HG03342 (cell line): ENCODE measurements around the gene GNG12.

Experiments used
- ATAC-seq: cut with Tn5 transposase; IDR thresholded peaks from one replicate; pipeline ENCODE4 v1.9.1; 2021; ENCODE audit warnings: mild to moderate bottlenecking, moderate library complexity; ENCODE audit not compliant: unreplicated experiment

Gene GNG12

DNA sequence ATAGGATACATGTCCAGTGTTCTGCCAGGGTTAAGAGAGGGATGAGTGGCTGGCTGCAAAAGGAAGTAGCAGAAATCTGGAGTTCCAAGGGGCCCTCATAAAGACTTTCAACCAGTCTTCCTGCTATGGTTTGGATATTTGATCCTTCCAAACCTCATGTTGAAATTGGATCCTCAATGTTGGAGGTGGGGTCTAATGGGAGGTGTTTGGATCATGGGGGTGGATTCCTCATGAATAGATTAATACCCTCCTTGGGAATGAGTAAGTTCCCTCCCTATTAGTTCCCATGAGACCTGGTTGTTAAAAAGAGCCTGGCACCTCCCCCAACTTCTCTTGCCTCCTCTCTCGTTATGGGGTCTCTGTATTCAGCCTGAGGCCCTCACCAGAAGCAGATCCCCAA lies 10.1 kb upstream of the GNG12 start:
- ATAC-seq, result no peak

- ATAC-seq, result no peak
These were observed 7.2 kb upstream of the GNG12 start for GRCh38 chr1:67840449-67840848.

DNA sequence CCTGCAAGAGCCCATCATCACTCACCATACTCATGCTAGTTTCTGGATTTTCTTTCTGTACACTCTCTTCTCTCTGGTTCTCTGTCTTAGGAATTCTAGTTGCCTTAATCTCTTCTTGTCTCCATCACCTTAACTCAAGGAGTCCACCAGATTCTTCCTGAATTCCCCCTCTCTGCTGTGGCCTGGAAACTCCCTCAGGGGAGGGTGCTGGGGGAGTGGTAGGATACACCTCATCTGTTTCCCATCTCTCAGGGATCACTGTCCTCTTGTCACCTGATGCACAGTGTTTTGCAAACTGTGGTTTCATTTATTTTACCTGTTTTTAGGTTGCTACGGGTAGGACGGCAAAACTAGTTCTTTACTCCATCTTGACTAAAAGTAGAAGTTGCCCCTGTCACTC lies 6.6 kb upstream of the GNG12 start:
- ATAC-seq, result no peak

- ATAC-seq, result no peak
These were observed 5.1 kb upstream of the GNG12 start for GRCh38 chr1:67838180-67838910.

GRCh38 chr1:67836769-67837168 lies 3.5 kb upstream of the GNG12 start:
- ATAC-seq, result no peak

DNA sequence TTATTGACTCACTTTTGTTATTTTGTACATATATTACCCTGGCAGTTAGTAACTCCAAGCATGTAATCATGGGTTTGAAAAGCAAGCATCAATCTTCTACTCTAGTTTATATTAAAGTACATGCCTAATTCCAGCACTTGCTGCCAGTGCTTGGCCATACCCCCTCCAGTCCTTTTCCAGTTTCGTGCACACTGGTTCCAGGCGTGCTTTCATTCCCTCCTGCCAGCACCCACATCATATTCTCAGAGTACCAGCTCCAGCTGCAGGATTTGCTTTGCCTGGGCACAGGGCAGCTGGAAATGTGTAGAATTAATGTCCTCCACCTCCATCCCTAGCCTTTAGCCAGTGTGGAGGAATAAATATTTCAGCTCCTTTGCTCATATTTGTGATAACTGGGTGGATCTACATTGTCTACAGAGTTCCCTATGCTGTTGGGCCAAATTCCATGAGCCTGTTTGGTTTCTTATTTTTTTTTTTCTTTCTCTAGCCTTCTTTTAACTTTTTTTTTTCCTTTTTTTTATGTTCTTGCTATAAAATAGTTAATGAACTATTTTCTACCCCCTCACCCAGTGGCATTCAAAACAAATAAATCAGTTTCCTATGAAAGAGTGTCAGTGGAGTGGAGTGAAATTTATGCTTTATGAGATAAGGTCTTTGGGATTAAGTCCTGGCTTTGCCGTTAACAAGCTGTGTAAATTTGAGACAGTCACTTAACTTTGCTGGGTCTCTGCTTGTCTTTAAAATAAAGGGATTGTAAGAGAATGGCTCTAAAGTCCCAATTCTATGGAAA lies 2.6 kb upstream of the GNG12 start:
- ATAC-seq, result no peak

GRCh38 chr1:67834246-67834877 lies 1.1 kb upstream of the GNG12 start:
- no peak for ATAC-seq

GRCh38 chr1:67833602-67833940 lies 304 bp upstream of the GNG12 start:
- ATAC-seq, result no peak

DNA sequence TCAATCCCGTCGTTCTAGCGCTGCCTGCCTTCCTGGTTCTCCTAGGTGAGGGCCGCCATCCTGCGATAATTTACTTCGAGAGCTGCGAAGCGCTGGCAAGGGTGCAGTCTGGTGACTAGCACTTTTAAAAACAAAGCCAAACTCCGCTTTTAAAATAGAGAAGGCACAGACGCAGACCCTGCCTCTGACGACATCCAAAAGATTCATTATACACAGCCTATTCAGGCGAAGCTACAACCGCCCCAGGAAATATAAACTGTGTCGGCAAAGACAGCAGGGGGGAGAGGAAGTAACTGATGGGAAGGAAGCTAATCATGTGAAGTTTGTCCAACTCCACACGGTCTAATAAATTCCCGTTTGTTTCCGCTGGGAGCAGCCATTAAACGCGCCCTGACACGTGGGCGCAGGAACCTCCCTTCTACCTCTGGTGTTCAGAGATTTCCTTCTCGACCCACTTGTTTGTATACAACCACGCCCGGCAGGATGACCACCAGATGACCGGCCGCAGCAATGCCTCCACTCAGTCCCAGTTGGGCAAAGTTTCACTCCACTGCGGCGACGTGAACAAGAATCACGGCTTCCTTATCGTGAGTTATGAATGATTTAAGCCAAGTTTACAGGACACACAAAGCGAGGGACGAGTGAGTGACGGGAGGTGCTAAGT lies 1.3 kb downstream of the GNG12 start:
- ATAC-seq, result no peak

DNA sequence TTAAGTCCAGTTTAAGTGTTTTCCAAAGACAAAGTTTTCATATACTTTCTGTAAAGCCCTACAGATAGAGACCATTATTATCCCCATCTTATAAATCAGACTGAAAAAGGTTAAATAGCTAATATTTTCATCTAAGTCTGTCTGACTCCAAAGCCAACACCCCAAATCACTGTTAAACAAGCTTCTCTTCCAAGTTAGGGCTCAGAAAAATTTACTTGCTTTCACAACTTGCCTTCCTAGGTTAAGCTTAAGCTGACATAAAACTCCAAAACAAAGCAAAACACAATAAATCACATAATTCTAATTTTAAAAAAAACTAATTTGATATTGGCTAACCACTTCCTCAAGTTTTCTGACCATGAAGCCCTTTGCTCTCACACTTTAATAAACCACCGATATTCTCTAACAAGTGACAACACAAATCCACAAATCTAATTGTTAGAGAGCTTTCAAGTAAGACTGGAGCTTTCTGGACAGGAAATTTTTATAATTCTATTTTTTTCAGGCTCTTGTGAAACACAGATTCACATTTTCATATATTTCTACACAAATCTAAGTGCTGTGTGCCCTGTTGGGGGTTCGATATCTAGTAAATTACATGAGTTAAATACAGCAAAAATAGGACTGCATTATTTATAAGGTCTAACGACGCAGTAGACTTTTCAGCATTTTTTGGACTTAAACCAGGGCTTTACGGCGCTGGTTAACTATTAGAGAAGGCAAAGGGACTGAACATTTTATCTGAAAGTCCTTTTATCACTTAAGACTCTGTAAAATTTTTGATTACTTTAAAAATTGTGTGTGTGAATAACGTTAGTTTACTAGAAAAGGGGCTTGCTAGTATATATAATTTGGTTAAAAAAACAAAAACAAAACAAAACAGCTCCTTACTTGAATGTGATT lies 2.1 kb downstream of the GNG12 start:
- ATAC-seq, result no peak

- ATAC-seq, result no peak
These were observed 3.0 kb downstream of the GNG12 start for GRCh38 chr1:67830226-67830625.

DNA sequence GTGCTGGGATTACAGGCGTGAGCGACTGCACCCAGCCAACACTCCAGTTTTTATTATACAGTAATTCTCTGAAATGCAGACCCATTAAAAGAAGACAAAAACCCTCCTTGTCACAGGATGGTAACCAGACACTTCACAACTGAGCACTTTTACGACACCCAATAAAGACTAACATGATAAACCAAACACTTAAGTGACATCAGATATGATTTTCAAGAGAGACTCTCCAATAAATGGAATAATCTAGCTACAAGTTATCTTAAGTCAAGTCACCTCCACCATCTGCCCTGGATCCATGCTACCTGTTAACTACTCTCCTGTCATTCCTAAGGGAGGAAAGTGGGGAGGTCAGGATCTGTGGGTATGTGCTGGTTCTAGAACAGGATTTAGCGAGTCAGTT lies 5.6 kb downstream of the GNG12 start:
- no peak for ATAC-seq

DNA sequence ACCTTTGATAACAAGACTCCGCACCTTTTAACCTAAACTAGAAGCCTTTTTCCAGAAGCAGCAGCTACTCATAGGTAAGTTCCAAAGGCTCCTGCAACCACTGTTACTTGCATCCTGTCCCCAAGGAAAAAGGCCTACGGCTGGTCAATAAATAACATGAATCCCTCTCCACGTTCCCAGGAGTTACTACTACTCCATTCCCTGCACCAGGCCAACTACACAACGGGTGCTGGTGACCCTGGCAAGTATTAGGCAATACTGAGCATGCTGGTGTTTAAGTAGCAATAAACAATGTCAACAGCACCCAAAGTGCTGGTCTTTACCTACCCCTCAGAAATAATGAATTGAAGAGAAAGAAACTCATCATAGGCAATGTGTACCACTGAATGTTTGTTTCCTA lies 7.7 kb downstream of the GNG12 start:
- no peak for ATAC-seq

GRCh38 chr1:67824766-67825165 lies 8.5 kb downstream of the GNG12 start:
- ATAC-seq, result no peak

GRCh38 chr1:67823615-67824014 lies 9.7 kb downstream of the GNG12 start:
- no peak for ATAC-seq

GRCh38 chr1:67821263-67821662 lies 12.0 kb downstream of the GNG12 start:
- ATAC-seq, result no peak

DNA sequence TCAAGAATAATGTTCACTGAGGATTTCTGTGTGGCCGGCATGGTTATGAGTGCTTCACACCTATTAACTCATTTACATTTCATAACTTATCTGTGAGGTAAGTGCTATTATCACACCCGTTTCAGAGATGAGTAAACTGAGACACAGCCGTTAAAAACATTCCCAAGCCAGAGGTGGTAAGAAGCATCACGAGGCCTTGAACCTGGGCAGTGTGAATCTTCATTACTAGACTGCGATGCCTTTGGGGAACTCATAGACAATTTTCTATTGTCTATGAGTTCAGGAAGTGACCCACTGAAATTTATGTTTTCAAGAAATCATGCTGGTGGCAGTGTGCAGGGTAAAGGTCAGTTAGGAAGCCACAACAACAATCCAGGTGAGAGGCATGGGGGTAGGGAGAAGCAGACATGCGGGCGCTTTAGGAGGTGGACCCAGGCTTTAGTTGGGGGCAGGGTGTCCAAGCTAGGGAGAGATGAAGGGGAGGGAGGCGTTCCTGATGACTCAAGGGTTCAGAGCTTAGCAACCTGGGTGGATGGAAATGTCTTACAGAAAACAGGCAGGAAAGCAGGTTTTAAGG lies 14.5 kb downstream of the GNG12 start:
- no peak for ATAC-seq

GRCh38 chr1:67818162-67818561 lies 15.1 kb downstream of the GNG12 start:
- no peak for ATAC-seq

DNA sequence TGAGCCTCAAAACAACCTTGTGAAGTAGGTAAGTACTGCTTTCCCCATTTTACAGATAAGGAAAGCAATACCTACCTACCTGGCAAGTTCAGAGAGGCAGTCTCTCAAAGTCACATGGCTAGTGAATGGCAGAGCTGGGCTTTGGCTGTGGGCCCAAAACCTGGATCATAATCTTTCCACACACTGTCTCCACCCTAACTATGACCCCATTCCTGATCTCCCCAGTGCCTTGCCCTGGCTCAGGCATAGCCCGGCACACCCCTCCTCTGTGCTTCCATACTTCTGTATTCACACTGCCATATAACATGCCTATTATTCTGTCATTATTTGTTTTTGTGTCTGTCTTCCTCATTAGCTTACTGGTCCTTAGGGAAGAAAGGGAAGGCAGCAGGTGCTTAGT lies 15.9 kb downstream of the GNG12 start:
- ATAC-seq, result no peak

GRCh38 chr1:67816506-67816905 lies 16.8 kb downstream of the GNG12 start:
- no peak for ATAC-seq
